HG03139 (cell line): ENCODE data around the gene ULBP3.
"Not testable (repeated sequence)": the region's sequence is repeated elsewhere in the genome, so short reads cannot be mapped to it uniquely, and the experiment has no call there.

Experiments used
- ATAC-seq: cut with Tn5 transposase; IDR thresholded peaks from one replicate; pipeline ENCODE4 v1.9.1; 2021; ENCODE audit not compliant: unreplicated experiment

Gene ULBP3

GRCh38 chr6:150076196-150076893 lies 7.4 kb upstream of the ULBP3 start:
- ATAC-seq: no peak

GRCh38 chr6:150075034-150075421 lies 6.1 kb upstream of the ULBP3 start:
- no peak for ATAC-seq

GRCh38 chr6:150074396-150075033 lies 5.6 kb upstream of the ULBP3 start:
- ATAC-seq: not testable (repeated sequence)

DNA sequence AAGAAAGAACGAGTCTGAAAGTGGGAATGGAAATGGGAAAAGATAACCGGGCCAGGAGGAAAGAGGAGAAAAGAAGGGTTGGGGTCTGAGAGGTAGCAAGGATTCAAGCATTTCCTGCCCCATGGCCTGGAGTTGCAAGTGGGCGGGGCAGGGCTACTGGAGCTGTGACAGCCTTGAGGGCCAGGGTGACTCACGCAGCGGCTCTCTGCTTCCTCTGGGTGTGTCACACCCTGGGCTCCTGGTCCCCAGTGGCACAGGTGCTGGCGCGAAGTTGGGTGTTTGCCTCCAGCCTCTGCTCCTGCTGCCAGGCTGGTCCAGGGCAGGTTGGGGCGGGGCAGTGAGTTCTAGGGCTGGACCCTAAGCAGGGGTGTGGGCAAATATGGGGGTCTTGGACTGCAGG lies 3.3 kb upstream of the ULBP3 start:
- ATAC-seq: no peak

DNA sequence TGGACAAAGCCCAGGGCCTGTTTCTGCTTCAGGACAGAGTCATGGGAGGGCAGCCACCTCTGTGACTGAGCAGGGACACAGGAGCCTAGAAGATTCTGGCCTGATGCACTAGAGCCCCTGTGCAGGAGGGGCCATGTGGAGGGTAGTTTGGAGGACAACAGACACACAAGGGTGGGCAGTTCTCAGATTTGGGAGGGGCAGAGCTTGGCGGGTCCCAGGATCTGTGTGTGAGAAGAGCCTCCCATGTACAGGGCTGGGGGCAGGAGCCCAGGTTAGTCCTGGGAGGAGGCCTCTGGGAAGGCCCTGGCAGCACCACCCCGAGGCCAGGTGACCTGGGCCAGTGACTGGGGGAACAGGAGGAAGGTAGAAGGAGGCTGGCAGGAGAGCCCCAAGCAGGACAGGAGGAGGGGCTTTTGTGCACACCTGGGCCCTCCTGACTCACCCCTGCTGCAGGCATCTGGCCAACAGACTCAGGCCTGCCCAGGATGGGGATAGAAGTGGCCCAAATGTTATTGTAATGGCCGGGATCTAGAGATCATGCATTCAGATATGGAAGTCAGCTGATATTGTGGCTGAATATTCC lies 1.4 kb upstream of the ULBP3 start:
- no peak for ATAC-seq

GRCh38 chr6:150069706-150070105 lies 785 bp upstream of the ULBP3 start:
- no peak for ATAC-seq

GRCh38 chr6:150068151-150068550 lies 770 bp downstream of the ULBP3 start:
- no peak for ATAC-seq

- ATAC-seq: no peak
Measured at GRCh38 chr6:150065083-150065482, 3.8 kb downstream of the ULBP3 start.

DNA sequence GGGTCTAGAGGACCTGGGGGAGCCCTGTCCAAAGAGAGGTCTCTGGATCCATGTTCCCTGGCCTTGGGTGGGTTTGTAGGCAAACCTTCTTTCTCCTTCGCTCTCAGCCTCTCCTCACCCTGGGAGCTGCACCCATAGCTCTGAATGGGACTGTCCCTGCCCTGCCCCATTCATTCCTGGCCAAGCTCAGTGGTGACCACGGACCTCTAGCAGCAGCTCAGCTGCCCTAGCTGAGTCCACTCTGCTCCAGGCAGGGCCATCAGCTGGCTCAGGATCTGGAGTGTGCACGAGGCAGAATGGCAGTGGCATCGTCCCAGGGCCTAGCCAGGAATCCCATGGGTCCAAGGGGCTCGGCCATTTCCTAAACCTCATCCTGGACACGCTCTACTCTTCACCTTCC lies 5.3 kb downstream of the ULBP3 start:
- ATAC-seq: no peak

GRCh38 chr6:150059973-150060372 lies 8.9 kb downstream of the ULBP3 start:
- not testable (repeated sequence) for ATAC-seq

- ATAC-seq: no peak
Measured at GRCh38 chr6:150058986-150059385, 9.9 kb downstream of the ULBP3 start.

- ATAC-seq: no peak
Measured at GRCh38 chr6:150058231-150058792, 10.6 kb downstream of the ULBP3 start.

GRCh38 chr6:150057501-150057951 lies 11.4 kb downstream of the ULBP3 start:
- no peak for ATAC-seq

DNA sequence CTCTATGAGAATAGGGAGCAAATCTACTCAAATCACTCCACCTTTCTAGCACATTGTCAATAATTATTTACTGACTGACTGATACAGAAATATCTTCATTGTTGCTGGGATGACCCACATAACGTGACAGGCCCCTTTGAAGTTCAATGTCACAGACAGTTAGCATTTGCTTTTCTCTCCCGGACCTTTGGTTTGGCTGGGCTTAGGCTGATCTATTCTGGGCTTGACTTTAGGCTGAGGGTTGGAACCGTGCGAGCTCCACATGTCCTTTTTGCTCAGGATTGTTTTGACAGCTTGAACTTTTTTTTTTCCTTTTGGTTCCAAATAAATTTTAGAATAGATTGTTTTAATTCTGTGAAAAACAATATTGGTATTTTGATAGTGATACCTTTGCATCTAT lies 12.0 kb downstream of the ULBP3 start:
- ATAC-seq: no peak

- ATAC-seq: no peak
Measured at GRCh38 chr6:150056156-150056555, 12.8 kb downstream of the ULBP3 start.

DNA sequence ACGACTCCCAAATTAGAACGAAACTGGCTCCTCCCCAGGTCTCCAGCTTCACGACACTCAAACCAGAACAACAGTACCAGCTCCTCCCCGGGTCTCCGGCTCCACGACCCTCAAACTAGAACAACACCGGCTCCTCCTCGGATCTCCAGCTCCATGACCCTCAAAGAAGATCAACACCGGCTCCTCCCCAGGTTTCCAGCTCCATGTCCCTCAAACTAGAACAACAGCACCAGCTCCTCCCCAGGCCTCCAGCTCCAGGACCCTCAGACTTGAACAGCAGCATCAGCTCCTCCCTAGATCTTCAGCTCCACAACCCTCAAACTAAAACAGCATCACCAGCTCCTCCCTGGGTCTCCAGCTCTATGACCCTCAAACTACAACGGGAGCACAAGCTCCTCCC lies 13.8 kb downstream of the ULBP3 start:
- ATAC-seq: no peak

DNA sequence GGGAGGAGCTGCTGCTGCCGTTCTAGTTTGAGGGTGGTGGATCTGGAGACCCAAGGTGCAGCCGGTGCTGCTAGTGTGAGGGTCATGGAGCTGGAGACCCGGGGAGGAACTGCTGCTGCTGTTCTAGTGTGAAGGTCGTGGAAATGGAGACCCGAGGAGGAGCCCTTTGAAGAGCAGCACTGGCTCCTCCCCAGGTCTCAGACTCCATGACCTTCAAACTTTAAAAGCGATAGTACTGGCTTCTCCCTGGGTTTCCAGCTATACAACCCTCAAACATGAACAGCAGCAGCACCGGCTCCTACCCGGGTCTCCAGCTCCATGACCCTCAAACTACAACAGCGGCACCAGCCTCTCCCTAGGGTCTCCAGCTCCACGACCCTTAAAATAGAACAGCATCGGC lies 15.5 kb downstream of the ULBP3 start:
- ATAC-seq: no peak

- no peak for ATAC-seq
Measured at GRCh38 chr6:150050846-150051245, 18.1 kb downstream of the ULBP3 start.

DNA sequence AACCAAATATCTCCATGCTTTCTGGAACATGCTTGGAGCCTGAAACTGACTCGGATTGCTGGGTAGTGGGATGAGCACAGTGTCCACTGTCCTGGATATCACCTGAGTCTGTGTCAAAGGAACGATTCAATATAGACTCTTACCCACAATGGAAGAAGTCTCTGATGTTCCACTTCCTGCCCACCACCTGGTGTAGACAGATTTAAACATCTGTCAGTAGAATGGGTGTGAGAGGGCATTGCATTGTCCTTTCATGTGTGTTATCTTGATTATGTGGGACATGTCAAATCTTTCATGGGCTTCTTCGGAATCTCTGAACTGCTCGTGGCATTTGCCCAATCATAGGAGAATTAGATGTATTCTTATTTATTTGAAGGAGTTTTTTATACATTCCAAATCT lies 20.8 kb downstream of the ULBP3 start:
- ATAC-seq: no peak

- no peak for ATAC-seq
Measured at GRCh38 chr6:150046943-150047342, 22.0 kb downstream of the ULBP3 start.

- no peak for ATAC-seq
Measured at GRCh38 chr6:150044621-150045145, 24.2 kb downstream of the ULBP3 start.
